Activated naive CD8-positive, alpha-beta T cell (primary cell): ENCODE results near the gene SCD.
"Not testable (repeated sequence)": the region's sequence is repeated elsewhere in the genome, so short reads cannot be mapped to it uniquely, and the experiment has no call there.

Source experiments
- H3K27ac Mint-ChIP-seq: one replicate; pipeline ENCODE4 v1.8.0; 2021; ENCODE audit warnings: mixed read lengths
- H3K27me3 Mint-ChIP-seq: one replicate; pipeline ENCODE4 v1.8.0; 2021; ENCODE audit warnings: mixed read lengths
- H3K36me3 Mint-ChIP-seq: one replicate; pipeline ENCODE4 v1.8.0; 2021; ENCODE audit warnings: mixed read lengths
- H3K4me1 Mint-ChIP-seq: one replicate; pipeline ENCODE4 v1.8.0; 2021; ENCODE audit warnings: low read depth, mixed read lengths
- H3K4me3 Mint-ChIP-seq: one replicate; pipeline ENCODE4 v1.8.0; 2021; ENCODE audit warnings: mild to moderate bottlenecking, mixed read lengths
- H3K9me3 Mint-ChIP-seq: one replicate; pipeline ENCODE4 v1.8.0; 2021; ENCODE audit warnings: low read depth, mixed read lengths

SCD gene

GRCh38 chr10:100364735-100365391 lies 17.8 kb downstream of the SCD start:
- H3K36me3 Mint-ChIP-seq: peaks cover 16% of the 10 kb centered on the region
- no peaks in the 10 kb centered on the region for H3K27me3 Mint-ChIP-seq
- no peak overlapping the region for H3K4me3 Mint-ChIP-seq
- no peak overlapping the region for H3K27ac Mint-ChIP-seq
- H3K4me1 Mint-ChIP-seq: peaks cover 4% of the 10 kb centered on the region
- H3K9me3 Mint-ChIP-seq: no peaks in the 10 kb centered on the region

GRCh38 chr10:100368721-100369120 lies 21.7 kb downstream of the SCD start:
- no peaks in the 10 kb centered on the region for H3K36me3 Mint-ChIP-seq
- peaks cover 21% of the 10 kb centered on the region for H3K4me1 Mint-ChIP-seq
- H3K27me3 Mint-ChIP-seq: no peaks in the 10 kb centered on the region
- no peak overlapping the region for H3K27ac Mint-ChIP-seq
- H3K9me3 Mint-ChIP-seq: no peaks in the 10 kb centered on the region
- no peak overlapping the region for H3K4me3 Mint-ChIP-seq

GRCh38 chr10:100370714-100371481 lies 23.9 kb downstream of the SCD start:
- H3K36me3 Mint-ChIP-seq: no peaks in the 10 kb centered on the region
- H3K4me1 Mint-ChIP-seq: peaks cover 21% of the 10 kb centered on the region
- H3K4me3 Mint-ChIP-seq: peak overlapping the region; percentile 75
- H3K27me3 Mint-ChIP-seq: no peaks in the 10 kb centered on the region
- peak overlapping the region; percentile 88 for H3K27ac Mint-ChIP-seq
- H3K9me3 Mint-ChIP-seq: no peaks in the 10 kb centered on the region

GRCh38 chr10:100371482-100372027 lies 24.5 kb downstream of the SCD start:
- H3K27me3 Mint-ChIP-seq: no peaks in the 10 kb centered on the region
- peak overlapping the region; percentile 75 for H3K4me3 Mint-ChIP-seq
- H3K36me3 Mint-ChIP-seq: no peaks in the 10 kb centered on the region

GRCh38 chr10:100372415-100373297 lies 25.6 kb downstream of the SCD start:
- no peaks in the 10 kb centered on the region for H3K27me3 Mint-ChIP-seq
- no peak overlapping the region for H3K4me3 Mint-ChIP-seq
- H3K36me3 Mint-ChIP-seq: no peaks in the 10 kb centered on the region
- H3K27ac Mint-ChIP-seq: no peak overlapping the region
- peaks cover 24% of the 10 kb centered on the region for H3K4me1 Mint-ChIP-seq
- no peaks in the 10 kb centered on the region for H3K9me3 Mint-ChIP-seq

More at GRCh38 chr10:100371482-100372027, 24.5 kb downstream of the SCD start:
- Mint-ChIP-seq H3K4me1 (peaks cover 21% of the 10 kb centered on the region), H3K27ac (peak overlapping the region; percentile 88), H3K9me3 (no peaks in the 10 kb centered on the region)

- H3K4me1 Mint-ChIP-seq: peaks cover 31% of the 10 kb centered on the region
- no peak overlapping the region for H3K4me3 Mint-ChIP-seq
These were observed 26.5 kb downstream of the SCD start for GRCh38 chr10:100373298-100374199.

GRCh38 chr10:100374200-100374655 lies 27.2 kb downstream of the SCD start:
- Mint-ChIP-seq H3K36me3 (no peaks in the 10 kb centered on the region), H3K27ac (no peak overlapping the region), H3K4me1 (peaks cover 31% of the 10 kb centered on the region), H3K9me3 (no peaks in the 10 kb centered on the region), H3K27me3 (no peaks in the 10 kb centered on the region), H3K4me3 (no peak overlapping the region)

More at GRCh38 chr10:100373298-100374199, 26.5 kb downstream of the SCD start:
- Mint-ChIP-seq H3K27ac (no peak overlapping the region), H3K27me3 (no peaks in the 10 kb centered on the region), H3K36me3 (no peaks in the 10 kb centered on the region), H3K9me3 (no peaks in the 10 kb centered on the region)

- H3K9me3 Mint-ChIP-seq, H3K4me3 Mint-ChIP-seq, H3K36me3 Mint-ChIP-seq, H3K27ac Mint-ChIP-seq, H3K27me3 Mint-ChIP-seq: not testable (repeated sequence)
- peaks cover 27% of the 10 kb centered on the region for H3K4me1 Mint-ChIP-seq
These were observed 27.8 kb downstream of the SCD start for GRCh38 chr10:100374677-100375353.

- H3K27me3 Mint-ChIP-seq, H3K4me3 Mint-ChIP-seq, H3K9me3 Mint-ChIP-seq, H3K36me3 Mint-ChIP-seq, H3K27ac Mint-ChIP-seq: not testable (repeated sequence)
- H3K4me1 Mint-ChIP-seq: peaks cover 10% of the 10 kb centered on the region
These were observed 29.6 kb downstream of the SCD start for GRCh38 chr10:100376656-100377055.

GRCh38 chr10:100377830-100378229 lies 30.8 kb downstream of the SCD start:
- no peaks in the 10 kb centered on the region for H3K9me3 Mint-ChIP-seq
- no peak overlapping the region for H3K27ac Mint-ChIP-seq
- H3K36me3 Mint-ChIP-seq: peaks cover 12% of the 10 kb centered on the region
- peaks cover 10% of the 10 kb centered on the region for H3K4me1 Mint-ChIP-seq
- H3K27me3 Mint-ChIP-seq: no peaks in the 10 kb centered on the region
- no peak overlapping the region for H3K4me3 Mint-ChIP-seq

GRCh38 chr10:100380400-100380799 lies 33.4 kb downstream of the SCD start:
- no peak overlapping the region for H3K27ac Mint-ChIP-seq
- H3K4me1 Mint-ChIP-seq: peaks cover 10% of the 10 kb centered on the region
- H3K4me3 Mint-ChIP-seq: no peak overlapping the region
- H3K27me3 Mint-ChIP-seq: no peaks in the 10 kb centered on the region
- peaks cover 17% of the 10 kb centered on the region for H3K36me3 Mint-ChIP-seq
- no peaks in the 10 kb centered on the region for H3K9me3 Mint-ChIP-seq

GRCh38 chr10:100382553-100382952 lies 35.5 kb downstream of the SCD start:
- no peak overlapping the region for H3K4me3 Mint-ChIP-seq

GRCh38 chr10:100383251-100383650 lies 36.2 kb downstream of the SCD start:
- peaks cover 20% of the 10 kb centered on the region for H3K36me3 Mint-ChIP-seq
- no peak overlapping the region for H3K27ac Mint-ChIP-seq
- no peak overlapping the region for H3K4me3 Mint-ChIP-seq
- H3K27me3 Mint-ChIP-seq: no peaks in the 10 kb centered on the region
- H3K9me3 Mint-ChIP-seq: no peaks in the 10 kb centered on the region
- H3K4me1 Mint-ChIP-seq: peaks cover 2% of the 10 kb centered on the region

More at GRCh38 chr10:100382553-100382952, 35.5 kb downstream of the SCD start:
- H3K36me3 Mint-ChIP-seq: peaks cover 20% of the 10 kb centered on the region
- H3K27me3 Mint-ChIP-seq: no peaks in the 10 kb centered on the region
- no peak overlapping the region for H3K27ac Mint-ChIP-seq
- H3K4me1 Mint-ChIP-seq: peaks cover 8% of the 10 kb centered on the region
- H3K9me3 Mint-ChIP-seq: no peaks in the 10 kb centered on the region
